Right cardiac atrium (tissue), 5 donors: ENCODE data around the gene MRPL41. TPM values are rescaled to one million over a fixed set of nuclear protein-coding genes. Genes with fewer than 3 reads are reported as not detected.
A peak's percentile ranks its signal among the peaks of the same experiment; 100 is the strongest.
"Not testable (repeated sequence)": the region's sequence is repeated elsewhere in the genome, so short reads cannot be mapped to it uniquely, and the experiment has no call there.

Source experiments
- ATAC-seq, 2 donors: fragments of 200-7000 bp; cut with Tn5 transposase; one replicate each; pipeline versions ENCODE4 v1.8.0 to v1.9.1; 2020; ENCODE audit warnings: moderate library complexity in 2 of 2, mild to moderate bottlenecking in 1 of 2
- DNase-seq, 3 donors: peaks; one replicate each; pipeline ENCODE4 v3.0.0-alpha.2; 2020
- H3K27ac ChIP-seq: one replicate; pipeline ENCODE4 v1.5.1; 2013; ENCODE audit warnings: mild to moderate bottlenecking, low read length, control low read depth, moderate library complexity
- H3K27me3 ChIP-seq: one replicate; pipeline ENCODE4 v1.6.1; 2013; ENCODE audit not compliant: control insufficient read depth, insufficient read depth
- H3K4me1 ChIP-seq: one replicate; pipeline ENCODE4 v1.6.1; 2013; ENCODE audit warnings: low read length; ENCODE audit not compliant: control insufficient read depth, insufficient read depth
- H3K4me3 ChIP-seq: one replicate; pipeline ENCODE4 v1.5.1; 2013; ENCODE audit warnings: low read length, control low read depth
- H3K9me3 ChIP-seq: one replicate; pipeline ENCODE4 v1.6.1; 2013; ENCODE audit warnings: low read length; ENCODE audit not compliant: control insufficient read depth
- WGBS: extraction: QIAGEN DNeasy Blood & Tissue Kit; methylation state at CpG from one replicate; pipeline ENCODE4 v1.1.7; 2013; 5-methylcytosine and 5-hydroxymethylcytosine counted together
- intact Hi-C, 4 donors: fragments of 100-400 bp; cut with DNase I; formaldehyde crosslinking; loops; one replicate each; pipeline versions ENCODE4 v1.11.0 to v1.14.0; 2022 to 2023
- long read RNA-seq, 4 donors: library from polyadenylated mRNA; unstranded; transcript quantifications; one replicate each; pipeline ENCODE4 v2.0.0, GENCODE V29; 2020 to 2021
- polyA plus RNA-seq: library from polyadenylated mRNA; stranded (reverse); fragments of 200-250 nt; gene quantifications from one replicate; pipeline ENCODE4 v1.2.3, GENCODE V29; 2013
- total RNA-seq, 4 donors: library from RNA; stranded (reverse); fragmentation: NEBNext Ultra II Directional; extraction: Animal tissue kit (Norgen Biotek cat#: 25700); gene quantifications; one replicate each; pipeline ENCODE4 v1.2.1, GENCODE V29; 2021
- donor health status: healthy with polysubstance abuse.
- donor health status: DM: no; HTN: yes; CAD: no.
- donor health status: DM: no; HTN: no; CAD: no.
- donor health status: DM: no; HTN: yes; CAD: no; lungs with severe emphysema.
- donor health status: DM: yes; HTN: yes; CAD: no.

Gene MRPL41
- total RNA-seq (100 to 1,000 TPM; 149 to 194 (median 185) TPM), polyA plus RNA-seq (460 TPM)
- long read RNA-seq, donor 1, transcript MRPL41-201 (2 exons, 1,262 nt), result major isoform, 263 of 269 reads
- long read RNA-seq, donor 1, partial matches to known transcripts, result 6 of 269 reads
- long read RNA-seq, donor 1, other reads (novel, unspliced or antisense), result 0 of 269 reads
- long read RNA-seq, donor 2, transcript MRPL41-201 (2 exons, 1,262 nt), result major isoform, 252 of 264 reads
- long read RNA-seq, donor 2, partial matches to known transcripts, result 12 of 264 reads
- long read RNA-seq, donor 2, other reads (novel, unspliced or antisense), result 0 of 264 reads
- long read RNA-seq, donor 3, transcript MRPL41-201 (2 exons, 1,262 nt), result major isoform, 74 of 75 reads
- long read RNA-seq, donor 3, partial matches to known transcripts, result 1 of 75 reads
- long read RNA-seq, donor 3, other reads (novel, unspliced or antisense), result 0 of 75 reads
- long read RNA-seq, donor 4, transcript MRPL41-201 (2 exons, 1,262 nt), result major isoform, 165 of 171 reads
- long read RNA-seq, donor 4, partial matches to known transcripts, result 0 of 171 reads
- long read RNA-seq, donor 4, other reads (novel, unspliced or antisense), result 6 of 171 reads

- Histone ChIP-seq H3K4me1 (no peaks in the 10 kb centered on the region), H3K4me3 (peak within 1 kb of the TSS; percentile 58), H3K27me3 (no peaks in the 10 kb centered on the region), H3K27ac (peak within 1 kb of the TSS; percentile 88), H3K9me3 (no peaks in the 10 kb centered on the region)
- DNase-seq, result peak; percentile 90 to 97 (median 97)
- ATAC-seq, result peak; percentile 77 to 84
- intact Hi-C loops, result no loop called here
- under 1% methylated on average over 101 of the region's 106 CpGs for WGBS
Measured at GRCh38 chr9:137551264-137552021, at the start of gene MRPL41. Gene MRPL41 (plus strand): TSS chr9:137551879. CDS start chr9:137552082, 203 bp downstream.

- no peak for ATAC-seq
- DNase-seq, result no peak
- H3K4me3 ChIP-seq, result no peak overlapping the region
- no peaks in the 10 kb centered on the region for H3K4me1 ChIP-seq
- WGBS, result 86% methylated on average over 34 of the region's 36 CpGs
- H3K27me3 ChIP-seq, result no peaks in the 10 kb centered on the region
- intact Hi-C loops, result no loop called here
- H3K27ac ChIP-seq, result no peak overlapping the region
- H3K9me3 ChIP-seq, result no peaks in the 10 kb centered on the region
Measured at GRCh38 chr9:137502008-137502911, 49.4 kb upstream of the MRPL41 start.

GRCh38 chr9:137504432-137504777 is 47.3 kb upstream of the MRPL41 start:
- no peak overlapping the region for H3K27ac ChIP-seq
- H3K4me1 ChIP-seq, result no peaks in the 10 kb centered on the region
- H3K9me3 ChIP-seq, result no peaks in the 10 kb centered on the region
- H3K27me3 ChIP-seq, result no peaks in the 10 kb centered on the region
- H3K4me3 ChIP-seq, result no peak overlapping the region
- WGBS, result 90% methylated on average over 7 of the region's 7 CpGs
- ATAC-seq (no peak), DNase-seq (no peak)
- intact Hi-C loops, result no loop called here

GRCh38 chr9:137505421-137506140 is 46.1 kb upstream of the MRPL41 start:
- H3K4me1 ChIP-seq, result no peaks in the 10 kb centered on the region
- no peaks in the 10 kb centered on the region for H3K9me3 ChIP-seq
- 93% methylated on average over 28 of the region's 28 CpGs for WGBS
- DNase-seq (peak in 1 of 3 donors; percentile 33), ATAC-seq (no peak)
- no peaks in the 10 kb centered on the region for H3K27me3 ChIP-seq
- intact Hi-C loops, result no loop called here
- no peak overlapping the region for H3K27ac ChIP-seq
- no peak overlapping the region for H3K4me3 ChIP-seq

- no peak overlapping the region for H3K4me3 ChIP-seq
- no peaks in the 10 kb centered on the region for H3K9me3 ChIP-seq
- peak in 1 of 3 donors; percentile 7 for DNase-seq
- H3K27me3 ChIP-seq, result no peaks in the 10 kb centered on the region
- WGBS, result 89% methylated on average over 15 of the region's 15 CpGs
- ATAC-seq, result peak; percentile 20 to 40
- no peaks in the 10 kb centered on the region for H3K4me1 ChIP-seq
- H3K27ac ChIP-seq, result no peak overlapping the region
- intact Hi-C loops, result no loop called here
Measured at GRCh38 chr9:137506274-137506673, 45.4 kb upstream of the MRPL41 start.

GRCh38 chr9:137506702-137507171 is 44.9 kb upstream of the MRPL41 start:
- 88% methylated on average over 26 of the region's 26 CpGs for WGBS

GRCh38 chr9:137509198-137509597 is 42.5 kb upstream of the MRPL41 start:
- WGBS, result 88% methylated on average over 14 of the region's 14 CpGs

More at GRCh38 chr9:137506702-137507171, 44.9 kb upstream of the MRPL41 start:
- intact Hi-C loops, result no loop called here
- H3K27ac ChIP-seq, result no peak overlapping the region
- DNase-seq (no peak), ATAC-seq (peak in 1 of 2 donors; percentile 31)
- no peak overlapping the region for H3K4me3 ChIP-seq
- no peaks in the 10 kb centered on the region for H3K27me3 ChIP-seq
- no peaks in the 10 kb centered on the region for H3K9me3 ChIP-seq
- no peaks in the 10 kb centered on the region for H3K4me1 ChIP-seq

GRCh38 chr9:137511126-137511525 is 40.6 kb upstream of the MRPL41 start:
- ATAC-seq, H3K27me3 ChIP-seq, H3K9me3 ChIP-seq, H3K27ac ChIP-seq, intact Hi-C loops, DNase-seq, H3K4me3 ChIP-seq, H3K4me1 ChIP-seq: not testable (repeated sequence)
- WGBS, result 97% methylated on average over 22 of the region's 22 CpGs

More at GRCh38 chr9:137509198-137509597, 42.5 kb upstream of the MRPL41 start:
- Histone ChIP-seq H3K9me3 (no peaks in the 10 kb centered on the region), H3K27ac (no peak overlapping the region), H3K27me3 (no peaks in the 10 kb centered on the region), H3K4me3 (no peak overlapping the region), H3K4me1 (no peaks in the 10 kb centered on the region)
- ATAC-seq, result no peak
- intact Hi-C loops, result no loop called here
- peak in 1 of 3 donors; percentile 2 for DNase-seq

- intact Hi-C loops, result no loop called here
- ATAC-seq (no peak), DNase-seq (no peak)
- no peak overlapping the region for H3K27ac ChIP-seq
- no peaks in the 10 kb centered on the region for H3K27me3 ChIP-seq
- no peaks in the 10 kb centered on the region for H3K4me1 ChIP-seq
- H3K9me3 ChIP-seq, result no peaks in the 10 kb centered on the region
- no peak overlapping the region for H3K4me3 ChIP-seq
- 88% methylated on average over 25 of the region's 25 CpGs for WGBS
Measured at GRCh38 chr9:137511758-137512463, 39.8 kb upstream of the MRPL41 start.
